NB4 (cell line): ENCODE results near the gene RASA2.

Experiments
- MAX ChIP-seq: IDR thresholded peaks from 2 replicates; pipeline ENCODE4 v1.6.1; 2011; ENCODE audit warnings: low read depth, low read length
- MYC ChIP-seq: IDR thresholded peaks from 2 replicates; pipeline ENCODE4 v1.6.1; 2011; ENCODE audit warnings: low read depth, low read length
- POLR2A ChIP-seq: IDR thresholded peaks from 2 replicates; pipeline ENCODE4 v1.6.1; 2011; ENCODE audit warnings: mild to moderate bottlenecking; ENCODE audit not compliant: insufficient read length; ENCODE audit errors: extremely low read depth
- TF ChIP-seq, protein P1 (sequence below): IDR thresholded peaks from one replicate; pipeline ENCODE4 v1.5.1; 2012; ENCODE audit warnings: low read depth, low read length

GRCh38 chr3:141439589-141439988 lies 47.2 kb upstream of the RASA2 start:
- TF ChIP-seq, protein P1, sequence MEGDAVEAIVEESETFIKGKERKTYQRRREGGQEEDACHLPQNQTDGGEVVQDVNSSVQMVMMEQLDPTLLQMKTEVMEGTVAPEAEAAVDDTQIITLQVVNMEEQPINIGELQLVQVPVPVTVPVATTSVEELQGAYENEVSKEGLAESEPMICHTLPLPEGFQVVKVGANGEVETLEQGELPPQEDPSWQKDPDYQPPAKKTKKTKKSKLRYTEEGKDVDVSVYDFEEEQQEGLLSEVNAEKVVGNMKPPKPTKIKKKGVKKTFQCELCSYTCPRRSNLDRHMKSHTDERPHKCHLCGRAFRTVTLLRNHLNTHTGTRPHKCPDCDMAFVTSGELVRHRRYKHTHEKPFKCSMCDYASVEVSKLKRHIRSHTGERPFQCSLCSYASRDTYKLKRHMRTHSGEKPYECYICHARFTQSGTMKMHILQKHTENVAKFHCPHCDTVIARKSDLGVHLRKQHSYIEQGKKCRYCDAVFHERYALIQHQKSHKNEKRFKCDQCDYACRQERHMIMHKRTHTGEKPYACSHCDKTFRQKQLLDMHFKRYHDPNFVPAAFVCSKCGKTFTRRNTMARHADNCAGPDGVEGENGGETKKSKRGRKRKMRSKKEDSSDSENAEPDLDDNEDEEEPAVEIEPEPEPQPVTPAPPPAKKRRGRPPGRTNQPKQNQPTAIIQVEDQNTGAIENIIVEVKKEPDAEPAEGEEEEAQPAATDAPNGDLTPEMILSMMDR: no peak
- TF ChIP-seq POLR2A (no peak), MAX (no peak), MYC (no peak)
